A673 (cell line): ENCODE measurements around the gene ATP6V1C2.

Experiments used
- CTCF ChIP-seq: fragments of 300-800, 200-600 bp; sonication (generic); conservative IDR thresholded peaks from 2 replicates; pipeline ENCODE4 v1.5.1; 2017; ENCODE audit warnings: low read depth, mild to moderate bottlenecking, antibody characterized with exemption, low read length, moderate library complexity, mixed read lengths
- EZH2 ChIP-seq: fragments of 200-600 bp; sonication (generic); IDR thresholded peaks from 2 replicates; pipeline ENCODE4 v1.6.1; 2017; ENCODE audit warnings: borderline replicate concordance, low read depth, mild to moderate bottlenecking, mixed read lengths, antibody characterized with exemption, low read length; ENCODE audit not compliant: poor library complexity, severe bottlenecking

DNA sequence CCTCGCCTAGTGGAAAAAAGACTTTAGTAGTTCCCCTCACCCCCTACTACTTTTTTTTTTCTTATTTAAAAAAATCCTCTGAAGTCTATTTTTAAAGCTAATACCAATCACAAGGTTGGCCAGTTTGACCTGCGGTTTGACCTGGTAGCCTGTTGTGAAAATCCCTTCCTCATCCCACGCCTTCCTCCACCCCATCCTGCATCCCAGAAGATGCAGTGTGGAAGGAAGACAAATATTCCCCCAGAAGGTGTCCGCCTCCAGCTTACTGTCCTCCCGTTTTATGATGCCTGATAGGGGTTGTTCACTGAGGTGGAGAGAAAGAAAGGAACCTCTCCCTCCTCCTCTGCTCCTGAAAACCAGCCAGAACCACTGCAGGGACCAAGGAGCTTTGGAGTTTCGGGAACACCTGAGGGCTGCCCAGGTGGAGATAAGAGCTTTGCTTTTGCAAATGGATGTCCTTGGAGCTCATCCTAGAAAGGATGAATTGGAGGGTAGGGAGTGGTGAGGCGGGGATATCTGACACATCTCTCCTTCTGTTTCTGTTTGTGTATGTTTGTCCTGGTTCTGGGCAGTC, 909 bp downstream of the ATP6V1C2 start:
- TF ChIP-seq CTCF (no peak), EZH2 (peak; percentile 48)
